K562 (cell line): Measurements from ENCODE around the gene TEX51. TPM values are rescaled to one million over a fixed set of nuclear protein-coding genes. Genes with fewer than 3 reads are reported as not detected.

Experiments
- ATAC-seq: fragments of 200-7000 bp; cut with Tn5 transposase; 3 replicates; pipeline ENCODE4 v1.9.1; 2020; ENCODE audit warnings: moderate library complexity
- BruUV-seq: library from RNA; stranded (reverse); fragments of 400-500 nt; replicated peaks from 2 replicates; lab custom pipeline; 2021; lab: Mats Ljungman, UMichigan
- CTCF ChIA-PET: fragments of 300-600 bp; formaldehyde crosslinking; extraction: SDS; loops from one replicate; lab custom pipeline; 2021; ENCODE audit warnings: low intra/inter-chr PET ratio; lab: Yijun Ruan, JAX
- POLR2A ChIA-PET: fragments of 300-600, 350-650 bp; sonication (Branson Sonifier 250); formaldehyde crosslinking; extraction: SDS; loops from one replicate; lab custom pipeline; 2021; ENCODE audit warnings: antibody characterized with exemption, inconsistent platforms; lab: Yijun Ruan, JAX
- DNase-seq, 4 experiments: peaks; one replicate each; pipeline versions ENCODE4 v3.0.0 to v3.0.0-alpha.2; 2011 to 2018; ENCODE audit warnings: low spot score in 3 of 4, mixed read lengths in 3 of 4; ENCODE audit errors: extremely low read depth in 1 of 4
- FAIRE-seq: peaks from 2 replicates; lab custom pipeline; 2011; peaks lifted over from hg19 to GRCh38; lab: Jason Lieb, UNC
- H2AFZ ChIP-seq: 2 replicates; pipeline ENCODE4 v1.6.0; 2011; ENCODE audit warnings: low read depth, low read length, control low read depth, inconsistent platforms
- H3K27ac ChIP-seq: fragments of 200-600 bp; 3 replicates; pipeline ENCODE4 v1.8.0; 2011; ENCODE audit warnings: low read depth, mild to moderate bottlenecking, control low read depth, inconsistent platforms, low read length, moderate library complexity, mixed read lengths; ENCODE audit errors: extremely low read depth
- H3K27me3 ChIP-seq, 2 experiments: fragments of 300-600 bp in 1 of 2; 2 replicates in 1 of 2; 3 replicates in 1 of 2; pipeline versions ENCODE4 v1.6.0 to v1.8.0; 2011; ENCODE audit warnings: inconsistent platforms in 2 of 2, low read length in 2 of 2, mild to moderate bottlenecking in 1 of 2, mixed read lengths in 1 of 2, moderate library complexity in 1 of 2; ENCODE audit not compliant: control insufficient read depth in 2 of 2, insufficient read depth in 2 of 2
- H3K36me3 ChIP-seq: fragments of 300-600 bp; 3 replicates; pipeline ENCODE4 v1.8.0; 2011; ENCODE audit warnings: mild to moderate bottlenecking, low read length, inconsistent platforms; ENCODE audit not compliant: control insufficient read depth, insufficient read depth
- H3K4me1 ChIP-seq, 2 experiments: fragments of 200-600 bp in 1 of 2; replicated peaks in 1 of 2; 2 replicates in 1 of 2; 3 replicates in 1 of 2; pipeline versions ENCODE4 v1.5.1 to v1.8.0; 2011; ENCODE audit warnings: inconsistent platforms in 2 of 2, low read length in 2 of 2, mild to moderate bottlenecking in 1 of 2, mixed read lengths in 1 of 2, moderate library complexity in 1 of 2; ENCODE audit not compliant: control insufficient read depth in 2 of 2, insufficient read depth in 2 of 2
- H3K4me2 ChIP-seq: 2 replicates; pipeline ENCODE4 v1.6.1; 2011; ENCODE audit warnings: low read length, control low read depth, inconsistent platforms, mixed read lengths; ENCODE audit not compliant: insufficient read depth
- H3K4me3 ChIP-seq: fragments of 200-600 bp; sonication (generic), shearing (Covaris generic); 2 replicates; pipeline ENCODE4 v1.5.1; 2016; ENCODE audit warnings: control low read depth, inconsistent platforms
- H3K79me2 ChIP-seq: fragments of 200-600 bp; 3 replicates; pipeline ENCODE4 v1.8.0; 2011; ENCODE audit warnings: low read length, inconsistent platforms; ENCODE audit not compliant: control insufficient read depth, insufficient read depth
- H3K9ac ChIP-seq, 2 experiments: 2 replicates each; pipeline versions ENCODE4 v1.6.0 to v1.6.1; 2011; ENCODE audit warnings: low read depth in 2 of 2, low read length in 2 of 2, control low read depth in 1 of 2, inconsistent platforms in 1 of 2, mild to moderate bottlenecking in 1 of 2, mixed read lengths in 1 of 2; ENCODE audit not compliant: insufficient read depth in 1 of 2
- H3K9me1 ChIP-seq: one replicate; pipeline ENCODE4 v1.6.0; 2011; ENCODE audit warnings: inconsistent platforms, mild to moderate bottlenecking, low read length, moderate library complexity; ENCODE audit not compliant: control insufficient read depth, insufficient read depth
- H3K9me3 ChIP-seq: replicated peaks from 2 replicates; pipeline ENCODE4 v1.5.1; 2011; ENCODE audit warnings: low read depth, low read length, inconsistent platforms; ENCODE audit not compliant: control insufficient read depth, insufficient read depth
- H4K20me1 ChIP-seq: replicated peaks from 2 replicates; pipeline ENCODE4 v1.6.1; 2011; ENCODE audit warnings: low read length, inconsistent platforms, mixed read lengths; ENCODE audit not compliant: control insufficient read depth, insufficient read depth
- CHD2 ChIP-seq: IDR thresholded peaks from 2 replicates; pipeline ENCODE4 v1.6.1; 2011; ENCODE audit warnings: low read depth, low read length
- ELF1 ChIP-seq: fragments of 200-800 bp; sonication (Bioruptor generic); IDR thresholded peaks from 2 replicates; pipeline ENCODE4 v1.6.1; 2016; ENCODE audit warnings: missing genetic modification characterization, missing compliant biosample characterization
- FOXK2 ChIP-seq, 2 experiments: fragments of 450-650 bp; IDR thresholded peaks in 1 of 2; conservative IDR thresholded peaks in 1 of 2; 2 replicates each; pipeline ENCODE4 v1.6.1; 2016; ENCODE audit warnings: low read depth in 2 of 2, mild to moderate bottlenecking in 1 of 2
- KAT2B ChIP-seq: IDR thresholded peaks from one replicate; pipeline ENCODE4 v1.6.1; 2012; ENCODE audit warnings: low read depth, mild to moderate bottlenecking, control low read depth, inconsistent platforms, low read length, moderate library complexity
- NFXL1 ChIP-seq: fragments of 450-650 bp; formaldehyde crosslinking; IDR thresholded peaks from 2 replicates; pipeline ENCODE4 v1.4.0; 2021; ENCODE audit warnings: mild to moderate bottlenecking
- SOX6 ChIP-seq: fragments of 450-650 bp; IDR thresholded peaks from 2 replicates; pipeline ENCODE4 v1.6.1; 2014; ENCODE audit warnings: mild to moderate bottlenecking
- ZFP1 ChIP-seq: fragments of 450-650 bp; formaldehyde crosslinking; IDR thresholded peaks from 2 replicates; pipeline ENCODE4 v1.4.0; 2020; ENCODE audit warnings: mild to moderate bottlenecking, mixed read lengths
- WGBS: fragments of 100-300 bp; shearing (Covaris generic); methylation state at CpG from one replicate; pipeline ENCODE4 v1.1.6; 2016; ENCODE audit warnings: low coverage, mixed read lengths; ENCODE audit not compliant: insufficient coverage; ENCODE audit errors: missing lambda C conversion rate; 5-methylcytosine and 5-hydroxymethylcytosine counted together
- in situ Hi-C: fragments of 300-500 bp; cut with MboI; formaldehyde crosslinking; loops from 4 replicates; pipeline ENCODE4 v1.15.0; 2018; ENCODE audit warnings: inconsistent platforms, mixed read lengths
- intact Hi-C: fragments of 100-400 bp; cut with micrococcal nuclease; formaldehyde crosslinking; loops from 2 replicates; pipeline ENCODE4 v1.14.2; 2022
- polyA plus RNA-seq, 8 experiments: library from polyadenylated mRNA; depleted of rRNA in 4 of 8; stranded (reverse) in 5 of 8; unstranded in 3 of 8; fragments of >200 nt; fragmentation: Nextera tagmentation in 2 of 8; fragmentation: Illumina TruSeq in 1 of 8; extraction: Ambion mirVana in 2 of 8; extraction: Trizol in 1 of 8; gene quantifications; 2 replicates each; pipeline versions ENCODE4 v1.2.1 to v1.2.3, GENCODE V29; 2011 to 2014; ENCODE audit warnings: inconsistent platforms in 1 of 8, missing spikeins in 1 of 8
- total RNA-seq, 7 experiments: library from RNA; depleted of rRNA in 6 of 7; stranded (reverse); fragments of >200 nt in 6 of 7; fragmentation: Illumina TruSeq in 2 of 7; extraction: Trizol in 2 of 7; gene quantifications; 2 replicates each; pipeline versions ENCODE4 v1.2.1 to v1.2.3, GENCODE V29; 2011 to 2021; ENCODE audit warnings: low replicate concordance in 1 of 7
- TF ChIP-seq, protein P1 (sequence below): fragments of 450-650 bp; IDR thresholded peaks from 2 replicates; pipeline ENCODE4 v1.6.1; 2017; ENCODE audit warnings: antibody characterized with exemption, mild to moderate bottlenecking

Gene TEX51
- total and polyA plus RNA-seq, 9 of the 15 experiments (the other 6 are each of a cell fraction or from before 2014, with no cell fraction given) = not detected

DNA sequence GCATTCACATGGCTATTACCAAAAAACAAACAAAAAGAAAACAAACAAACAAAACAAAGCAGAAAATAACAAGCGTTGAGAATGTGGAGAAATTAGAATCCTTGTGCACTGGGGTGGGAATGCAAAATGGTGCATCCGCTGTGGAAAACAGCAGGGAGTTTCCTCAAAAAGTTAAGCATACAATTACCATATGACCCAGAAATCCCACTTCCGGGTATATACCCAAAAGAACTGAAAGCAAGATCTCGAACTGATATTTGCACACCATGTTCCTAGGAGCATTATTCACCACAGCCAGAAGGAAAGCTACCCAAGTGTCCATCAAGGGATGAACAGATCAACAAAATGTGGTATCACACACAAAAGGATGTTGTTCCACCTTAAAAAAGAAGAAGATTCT lies 17.9 kb upstream of the TEX51 start:
- H3K27me3 ChIP-seq = peaks cover 0 to 44% of the 10 kb centered on the region in 2 experiments; a peak in 2 of 5 replicates
- peaks cover 0 to 3% of the 10 kb centered on the region in 2 experiments; a peak in 2 of 5 replicates for H3K4me1 ChIP-seq
- H3K27ac ChIP-seq = no peak overlapping the region
- WGBS = 2% methylated on average over 4 of the region's 4 CpGs
- in situ Hi-C loops (no loop called here), intact Hi-C loops (no loop called here)
- POLR2A ChIA-PET = interaction anchor here (0.7 kb wide), 1 partner anchor 628 kb away, joined by 3 read pairs; no protein-coding TSS in a partner anchor
- H3K4me3 ChIP-seq = no peak overlapping the region
- H3K4me2 ChIP-seq = no peak overlapping the region
- CTCF ChIA-PET = interaction anchor here (0.6 kb wide), 1 partner anchor 43 kb away, joined by 3 read pairs; no protein-coding TSS in a partner anchor
- H3K36me3 ChIP-seq = no peaks in the 10 kb centered on the region
- no peak for TF ChIP-seq NFXL1 (CRISPR knock-in tag)
- TF ChIP-seq ELF1 (tag) = peak; percentile 75
- ATAC-seq = no peak
- H3K9me1 ChIP-seq = no peaks in the 10 kb centered on the region
- FAIRE-seq = no peak
- H4K20me1 ChIP-seq = no peaks in the 10 kb centered on the region
- no peak overlapping the region for H2AFZ ChIP-seq
- H3K9ac ChIP-seq = no peak overlapping the region
- no peaks in the 10 kb centered on the region for H3K79me2 ChIP-seq
- H3K9me3 ChIP-seq = no peaks in the 10 kb centered on the region
- DNase-seq = no peak
- no TSS peak for BruUV-seq

DNA sequence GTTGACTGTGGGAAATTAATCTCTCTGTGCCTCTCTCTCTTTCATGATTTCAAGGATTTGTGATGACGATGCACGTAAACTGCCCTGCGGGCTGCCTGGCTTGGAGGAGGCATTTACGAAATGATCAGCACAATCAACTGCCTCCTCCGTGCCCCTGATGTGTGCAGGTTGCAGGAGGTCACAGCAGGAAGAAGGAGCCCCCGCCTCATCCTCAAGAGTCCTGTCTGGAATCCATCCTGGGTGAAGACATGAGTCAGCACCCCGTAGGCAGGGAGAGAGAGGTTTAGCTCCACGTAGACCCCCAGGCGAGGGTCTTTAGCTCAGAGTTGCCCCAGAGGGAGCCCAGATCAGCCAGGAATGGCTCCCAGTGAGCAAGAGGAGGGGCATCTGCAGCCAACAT lies 17.1 kb upstream of the TEX51 start:
- Histone ChIP-seq H3K9me1 (peaks cover 4% of the 10 kb centered on the region), H3K4me2 (no peak overlapping the region), H2AFZ (no peak overlapping the region), H3K79me2 (no peaks in the 10 kb centered on the region), H3K36me3 (no peaks in the 10 kb centered on the region), H3K4me1 (peaks cover 0 to 10% of the 10 kb centered on the region in 2 experiments; a peak in 2 of 5 replicates), H3K9me3 (no peaks in the 10 kb centered on the region), H3K27ac (no peak overlapping the region), H3K4me3 (no peak overlapping the region), H4K20me1 (no peaks in the 10 kb centered on the region), H3K27me3 (peaks cover 0 to 47% of the 10 kb centered on the region in 2 experiments; a peak in 2 of 5 replicates), H3K9ac (no peak overlapping the region)
- DNase-seq = no peak
- WGBS = 3% methylated on average over 9 of the region's 9 CpGs
- no TSS peak for BruUV-seq
- no peak for ATAC-seq
- intact Hi-C loops = no loop called here
- POLR2A ChIA-PET = interaction anchor here (0.7 kb wide), 1 partner anchor 628 kb away, joined by 3 read pairs; no protein-coding TSS in a partner anchor
- CTCF ChIA-PET = interaction anchor here (0.6 kb wide), 1 partner anchor 42 kb away, joined by 3 read pairs; no protein-coding TSS in a partner anchor
- in situ Hi-C loops = no loop called here
- FAIRE-seq = no peak
- TF ChIP-seq ELF1 (tag) (no peak), CHD2 (no peak), SOX6 (no peak), KAT2B (no peak), ZFP1 (CRISPR knock-in tag) (no peak), FOXK2 (conservative IDR thresholded peaks at IDR 0.05 in 1 of 2, IDR thresholded peaks at IDR 0.05 in 1 of 2; ENCODE audit: low read depth in 2 of 2) (no peak)
- TF ChIP-seq, protein P1, sequence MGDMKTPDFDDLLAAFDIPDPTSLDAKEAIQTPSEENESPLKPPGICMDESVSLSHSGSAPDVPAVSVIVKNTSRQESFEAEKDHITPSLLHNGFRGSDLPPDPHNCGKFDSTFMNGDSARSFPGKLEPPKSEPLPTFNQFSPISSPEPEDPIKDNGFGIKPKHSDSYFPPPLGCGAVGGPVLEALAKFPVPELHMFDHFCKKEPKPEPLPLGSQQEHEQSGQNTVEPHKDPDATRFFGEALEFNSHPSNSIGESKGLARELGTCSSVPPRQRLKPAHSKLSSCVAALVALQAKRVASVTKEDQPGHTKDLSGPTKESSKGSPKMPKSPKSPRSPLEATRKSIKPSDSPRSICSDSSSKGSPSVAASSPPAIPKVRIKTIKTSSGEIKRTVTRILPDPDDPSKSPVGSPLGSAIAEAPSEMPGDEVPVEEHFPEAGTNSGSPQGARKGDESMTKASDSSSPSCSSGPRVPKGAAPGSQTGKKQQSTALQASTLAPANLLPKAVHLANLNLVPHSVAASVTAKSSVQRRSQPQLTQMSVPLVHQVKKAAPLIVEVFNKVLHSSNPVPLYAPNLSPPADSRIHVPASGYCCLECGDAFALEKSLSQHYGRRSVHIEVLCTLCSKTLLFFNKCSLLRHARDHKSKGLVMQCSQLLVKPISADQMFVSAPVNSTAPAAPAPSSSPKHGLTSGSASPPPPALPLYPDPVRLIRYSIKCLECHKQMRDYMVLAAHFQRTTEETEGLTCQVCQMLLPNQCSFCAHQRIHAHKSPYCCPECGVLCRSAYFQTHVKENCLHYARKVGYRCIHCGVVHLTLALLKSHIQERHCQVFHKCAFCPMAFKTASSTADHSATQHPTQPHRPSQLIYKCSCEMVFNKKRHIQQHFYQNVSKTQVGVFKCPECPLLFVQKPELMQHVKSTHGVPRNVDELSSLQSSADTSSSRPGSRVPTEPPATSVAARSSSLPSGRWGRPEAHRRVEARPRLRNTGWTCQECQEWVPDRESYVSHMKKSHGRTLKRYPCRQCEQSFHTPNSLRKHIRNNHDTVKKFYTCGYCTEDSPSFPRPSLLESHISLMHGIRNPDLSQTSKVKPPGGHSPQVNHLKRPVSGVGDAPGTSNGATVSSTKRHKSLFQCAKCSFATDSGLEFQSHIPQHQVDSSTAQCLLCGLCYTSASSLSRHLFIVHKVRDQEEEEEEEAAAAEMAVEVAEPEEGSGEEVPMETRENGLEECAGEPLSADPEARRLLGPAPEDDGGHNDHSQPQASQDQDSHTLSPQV = no peak
